WTC11 (cell line): ENCODE measurements around the gene MKLN1.

ENCODE experiments used
- CTCF ChIP-seq: fragments of 200-600 bp; IDR thresholded peaks from 2 replicates; pipeline ENCODE4 v1.8.0; 2022; ENCODE audit warnings: antibody characterized with exemption
- ERG ChIP-seq: fragments of 250-450 bp; sonication (Bioruptor Pico); IDR thresholded peaks from 2 replicates; pipeline ENCODE4 v1.8.0; 2021; ENCODE audit warnings: mild to moderate bottlenecking
- OVOL2 ChIP-seq: fragments of 250-450 bp; sonication (Bioruptor Pico); IDR thresholded peaks from 2 replicates; pipeline ENCODE4 v1.9.0; 2021; ENCODE audit warnings: mild to moderate bottlenecking, borderline replicate concordance
- TEAD4 ChIP-seq: sonication (generic); formaldehyde crosslinking; IDR thresholded peaks from 2 replicates; pipeline ENCODE4 v1.8.0; 2022; ENCODE audit warnings: mild to moderate bottlenecking, missing genetic modification reagents
- TF ChIP-seq, protein P1 (sequence below): sonication (generic); formaldehyde crosslinking; IDR thresholded peaks from 2 replicates; pipeline ENCODE4 v1.8.0; 2022; ENCODE audit warnings: mild to moderate bottlenecking, missing genetic modification reagents

DNA sequence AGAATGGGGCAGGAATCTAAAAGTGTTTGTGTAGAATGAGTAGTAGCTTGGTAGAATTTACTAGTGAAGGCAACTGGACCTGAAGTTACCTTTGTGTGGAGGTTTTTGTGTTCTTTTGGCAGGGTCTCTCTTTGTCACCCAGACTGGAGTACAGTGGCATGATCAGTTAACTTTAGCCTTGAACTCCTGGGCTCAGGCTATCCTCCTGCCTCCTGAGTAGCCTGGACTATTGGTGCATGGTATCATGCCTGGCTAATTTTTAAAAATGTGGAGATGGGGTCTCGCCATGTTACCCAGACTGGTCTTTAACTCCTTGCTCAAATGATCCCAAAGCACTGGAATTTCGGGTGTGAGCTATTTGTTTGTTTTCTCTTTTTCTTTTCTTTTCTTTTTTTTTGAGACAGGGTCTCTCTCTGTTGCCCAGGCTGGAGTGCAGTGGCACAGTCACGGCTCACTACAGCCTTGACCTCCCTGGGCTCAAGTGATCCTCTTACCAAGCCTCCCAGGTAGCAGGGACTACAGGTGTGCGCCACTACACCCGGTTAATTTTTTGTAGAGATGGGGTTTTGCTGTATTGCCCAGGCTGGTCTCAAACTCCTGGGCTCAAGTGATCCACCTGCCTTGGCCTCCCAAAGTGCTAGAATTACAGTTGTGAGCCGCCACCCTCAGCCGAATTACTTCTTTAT is 76.7 kb downstream of the MKLN1 start:
- TF ChIP-seq OVOL2 (CRISPR knock-in tag) (no peak), TEAD4 (no peak), ERG (CRISPR knock-in tag) (no peak), CTCF (no peak)
- TF ChIP-seq, protein P1, sequence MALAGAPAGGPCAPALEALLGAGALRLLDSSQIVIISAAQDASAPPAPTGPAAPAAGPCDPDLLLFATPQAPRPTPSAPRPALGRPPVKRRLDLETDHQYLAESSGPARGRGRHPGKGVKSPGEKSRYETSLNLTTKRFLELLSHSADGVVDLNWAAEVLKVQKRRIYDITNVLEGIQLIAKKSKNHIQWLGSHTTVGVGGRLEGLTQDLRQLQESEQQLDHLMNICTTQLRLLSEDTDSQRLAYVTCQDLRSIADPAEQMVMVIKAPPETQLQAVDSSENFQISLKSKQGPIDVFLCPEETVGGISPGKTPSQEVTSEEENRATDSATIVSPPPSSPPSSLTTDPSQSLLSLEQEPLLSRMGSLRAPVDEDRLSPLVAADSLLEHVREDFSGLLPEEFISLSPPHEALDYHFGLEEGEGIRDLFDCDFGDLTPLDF (CRISPR knock-in tag), result no peak
